HPDE6-E6E7 (cell line): ENCODE data around the gene ABHD4.
A peak's percentile ranks its signal among the peaks of the same experiment; 100 is the strongest.
"Not testable (repeated sequence)": the region's sequence is repeated elsewhere in the genome, so short reads cannot be mapped to it uniquely, and the experiment has no call there.

Source experiments
- DNase-seq: peaks from one replicate; pipeline ENCODE4 v3.0.0; 2011; ENCODE audit warnings: missing footprints; ENCODE audit errors: extremely low spot score

The ABHD4 gene

DNA sequence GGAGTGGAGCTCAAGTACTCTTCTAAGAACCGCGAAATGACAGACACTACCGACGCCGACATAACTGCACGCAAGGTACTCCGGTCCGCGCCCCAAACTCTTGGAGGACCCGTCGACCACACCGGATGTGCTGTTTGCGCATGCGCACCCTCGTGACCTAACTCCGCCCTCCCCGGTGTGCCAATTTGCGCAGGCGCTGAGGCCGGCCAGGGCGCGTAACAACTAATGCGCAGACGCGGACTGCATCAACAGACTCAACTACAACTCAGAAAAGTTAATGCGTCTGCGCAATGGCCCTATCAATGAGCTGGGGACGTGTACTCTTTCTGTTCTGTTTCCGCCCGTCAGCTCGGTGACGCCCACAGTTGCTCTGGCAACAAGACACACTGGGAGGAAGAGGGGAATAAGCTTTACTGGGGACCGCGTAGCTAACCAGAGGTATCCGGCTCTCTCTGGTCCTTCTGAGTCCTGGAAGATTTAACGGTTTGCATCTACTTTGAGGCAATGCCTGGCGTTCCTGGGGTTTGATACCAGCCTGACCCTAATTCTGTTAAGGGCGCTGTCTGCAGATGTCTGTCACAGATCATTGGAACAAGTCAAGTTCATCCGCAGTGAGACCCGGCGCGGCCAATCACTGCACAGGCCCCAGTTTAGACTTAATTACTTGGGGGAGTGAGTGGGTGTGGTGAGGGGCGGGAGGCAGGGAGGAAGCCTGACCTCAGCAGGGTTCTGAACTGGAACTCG is 8.8 kb upstream of the ABHD4 start, which contains the start of gene DAD1:
TSS of gene DAD1 (minus strand) at position 129 of the 744 bp plus-strand sequence. CDS start at position 62, 67 bp downstream.
- peak; percentile 99 for DNase-seq

DNA sequence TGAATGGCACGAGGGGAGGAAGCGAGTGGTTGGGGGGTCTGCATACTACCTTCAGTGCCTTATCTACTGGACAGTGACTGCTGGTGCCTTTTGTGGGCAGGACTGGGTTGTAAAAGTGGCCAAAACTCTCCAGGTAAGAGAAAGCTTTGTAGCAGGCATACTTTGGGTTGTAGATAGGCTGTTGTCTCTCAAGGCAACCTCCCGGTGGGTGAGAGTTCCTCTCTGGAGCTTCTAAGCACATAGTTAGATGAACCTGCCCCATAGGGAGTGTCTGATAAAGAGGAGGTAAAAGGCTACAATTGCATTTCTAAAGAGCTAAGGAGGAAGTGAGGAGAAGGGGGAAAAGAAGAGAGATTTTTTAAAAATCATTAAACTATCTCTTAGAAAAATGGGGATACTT is 4.9 kb upstream of the ABHD4 start:
- DNase-seq, result no peak

DNA sequence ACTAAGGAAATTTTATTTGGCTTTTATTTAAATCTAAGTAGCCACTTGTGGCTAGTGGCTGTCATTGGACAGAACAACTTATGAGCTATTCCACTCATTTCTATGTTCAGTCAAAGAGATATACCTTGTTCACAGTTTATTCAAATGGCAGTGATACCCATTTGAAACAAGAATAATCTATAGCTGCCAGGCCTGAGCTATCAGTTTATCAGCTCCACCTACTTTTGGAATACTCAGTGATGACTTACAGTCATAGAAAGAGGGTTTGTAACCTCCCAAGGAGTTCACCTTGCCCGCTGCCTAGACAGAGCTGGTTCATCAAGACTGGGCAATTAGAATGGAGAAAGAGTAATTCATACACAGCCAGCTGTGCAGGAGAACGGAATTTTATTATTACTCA is 4.5 kb upstream of the ABHD4 start:
- no peak for DNase-seq

DNA sequence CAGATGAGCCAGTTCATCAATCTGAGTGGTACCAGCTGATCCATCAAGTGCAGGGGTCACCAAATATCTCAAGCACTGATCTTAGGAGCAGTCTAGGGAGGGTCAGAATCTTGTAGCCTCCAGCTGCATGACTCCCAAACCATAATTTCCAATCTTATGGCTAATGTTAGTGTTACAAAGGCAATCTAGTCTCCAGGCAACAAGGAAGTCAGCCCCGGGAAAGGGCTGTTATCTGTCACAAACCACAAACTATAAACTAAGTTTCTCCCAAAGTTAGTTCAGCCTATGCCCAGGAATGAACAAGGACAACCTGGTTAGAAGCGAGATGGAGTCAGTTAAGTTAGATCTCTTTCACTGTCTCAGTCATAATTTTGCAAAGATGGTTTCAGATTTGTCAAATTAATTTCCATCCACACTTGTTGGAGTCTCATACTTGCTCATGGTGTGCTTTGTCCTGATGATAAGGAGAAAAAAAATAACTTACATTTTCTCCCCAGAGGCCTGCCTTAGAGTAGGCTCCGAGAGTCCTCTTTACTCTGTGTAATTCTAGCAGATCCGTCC is 3.9 kb upstream of the ABHD4 start:
- DNase-seq, result no peak

DNA sequence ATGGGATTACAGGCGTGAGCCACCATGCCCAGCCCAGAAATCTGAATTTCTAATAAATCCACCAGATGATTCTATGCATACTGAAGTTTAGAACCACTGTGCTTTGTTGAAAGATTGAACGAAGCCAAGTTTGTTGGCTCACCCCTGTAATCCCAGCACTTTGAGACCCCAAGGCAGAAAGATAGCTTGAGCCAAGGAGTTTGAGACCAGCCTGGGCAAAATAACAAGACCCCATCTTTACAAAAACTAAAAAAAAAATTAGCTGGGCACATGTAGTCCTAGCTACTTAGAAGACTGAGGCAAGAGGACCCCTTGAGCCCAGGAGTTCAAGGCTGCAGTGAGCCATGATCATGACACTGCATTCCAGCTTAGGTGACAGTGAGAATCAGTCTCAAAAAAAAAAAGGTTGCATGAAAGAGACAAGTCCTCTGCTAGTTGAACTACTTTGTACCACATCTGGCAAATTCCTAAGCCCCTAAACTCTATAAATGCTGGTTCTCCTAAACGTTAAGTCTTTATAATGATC is 1.7 kb upstream of the ABHD4 start:
- DNase-seq, result no peak

DNA sequence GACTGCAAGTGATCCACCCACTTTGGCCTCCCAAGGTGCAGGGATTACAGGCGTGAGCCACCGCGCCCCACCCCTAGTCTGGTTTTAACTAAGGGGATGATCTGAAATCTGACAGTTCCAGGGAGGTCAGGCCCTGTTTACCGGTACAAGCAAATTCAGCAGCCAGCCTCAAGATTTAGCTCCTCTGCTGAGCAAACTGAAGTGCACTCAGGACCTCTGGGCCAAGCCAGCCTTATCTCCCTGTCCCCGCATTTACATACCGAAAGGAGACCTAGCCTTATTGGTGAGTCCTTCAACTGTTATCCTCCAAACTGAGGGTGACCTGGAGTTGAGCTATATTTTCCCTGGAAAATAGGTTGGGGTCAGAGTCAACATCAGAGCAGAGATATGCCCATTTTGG is 835 bp upstream of the ABHD4 start:
- no peak for DNase-seq

DNA sequence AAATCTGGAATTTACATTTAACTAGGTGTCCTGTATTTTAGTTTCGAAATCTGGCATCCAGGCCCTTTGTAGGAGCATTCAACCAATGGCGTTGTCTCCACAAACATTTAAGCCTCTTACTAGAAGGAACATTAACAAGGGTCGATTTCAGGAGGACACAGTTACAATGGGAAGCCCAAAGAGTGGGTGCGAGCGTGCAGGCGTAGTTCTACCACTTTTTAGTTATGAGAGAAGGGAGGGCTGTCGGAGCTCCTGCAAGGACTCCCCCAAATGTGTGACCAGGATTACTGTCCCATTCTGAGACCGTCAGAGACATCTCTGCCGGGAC is 365 bp upstream of the ABHD4 start:
- no peak for DNase-seq

DNA sequence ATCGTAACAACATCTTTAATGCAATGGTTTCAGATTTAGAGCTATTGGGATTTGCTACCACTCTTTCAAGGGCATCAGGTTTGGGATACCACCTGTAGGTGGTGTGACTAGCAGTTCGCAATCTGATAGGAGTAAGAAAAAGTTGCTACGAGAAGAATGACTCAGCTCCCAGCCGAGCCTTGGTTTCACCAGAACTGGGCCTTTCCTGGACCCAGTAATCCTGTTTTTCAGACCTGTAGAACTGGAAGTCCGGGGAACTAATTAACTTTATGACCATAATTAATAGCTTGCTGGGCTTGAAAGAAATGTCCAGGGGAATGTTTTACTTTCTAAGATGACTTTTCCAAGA is 770 bp downstream of the ABHD4 start:
- peak; percentile 69 for DNase-seq

DNA sequence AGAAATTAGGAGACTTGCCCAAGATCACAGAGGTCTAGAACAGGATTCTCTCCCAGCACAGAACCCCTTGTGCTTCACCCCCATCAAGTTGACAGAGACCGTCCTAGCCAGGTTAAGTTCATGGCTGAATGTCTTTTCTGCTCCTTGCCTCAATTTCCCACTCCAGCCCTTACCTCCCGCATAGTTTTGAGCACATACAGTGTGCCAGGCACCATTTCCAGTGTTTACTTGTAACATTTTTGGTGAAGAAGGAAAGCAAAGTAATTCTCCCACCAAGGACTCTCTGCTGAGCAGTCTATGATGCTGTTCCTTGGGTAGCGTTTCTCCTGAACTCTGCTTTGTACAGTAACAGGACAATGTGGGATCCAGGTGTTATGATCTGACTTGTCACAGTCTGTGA is 1.2 kb downstream of the ABHD4 start:
- no peak for DNase-seq

DNA sequence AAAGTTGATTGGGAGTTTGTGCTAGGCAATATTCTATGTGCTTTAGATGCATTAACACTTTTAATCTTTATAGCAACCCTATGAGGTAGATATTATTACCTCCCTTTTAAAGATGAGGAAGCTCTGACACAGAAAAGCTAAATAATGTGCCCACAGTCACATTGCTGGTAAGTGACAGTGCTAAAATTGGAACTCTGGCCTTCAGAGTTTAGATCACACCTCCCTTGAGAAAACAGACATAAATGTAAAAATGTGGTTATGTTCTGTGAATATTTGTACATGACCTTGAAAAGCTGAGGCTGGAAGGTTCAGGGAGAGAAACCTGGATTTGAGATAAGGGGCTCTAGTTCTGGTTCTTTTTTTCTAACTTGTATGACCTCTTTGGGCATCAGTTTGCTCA is 1.9 kb downstream of the ABHD4 start:
- no peak for DNase-seq

DNA sequence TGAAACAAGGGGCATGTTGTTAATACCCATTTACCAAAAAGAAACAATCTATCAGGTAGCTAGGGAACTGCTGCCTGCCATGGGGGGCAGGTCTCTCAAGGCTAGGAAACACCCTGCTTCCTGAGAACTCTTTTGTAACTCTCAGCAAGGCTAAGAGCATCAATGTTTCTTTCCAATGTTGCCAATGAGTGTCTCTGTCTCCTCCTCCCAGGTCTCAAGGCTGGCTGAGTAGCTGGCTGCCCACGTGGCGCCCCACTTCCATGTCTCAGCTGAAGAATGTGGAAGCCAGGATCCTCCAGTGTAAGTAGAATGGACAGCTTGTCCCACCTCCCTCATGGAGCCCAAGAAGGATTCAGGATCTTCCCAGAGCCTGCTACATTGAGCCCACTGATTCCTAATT is 3.4 kb downstream of the ABHD4 start:
- DNase-seq, result no peak

DNA sequence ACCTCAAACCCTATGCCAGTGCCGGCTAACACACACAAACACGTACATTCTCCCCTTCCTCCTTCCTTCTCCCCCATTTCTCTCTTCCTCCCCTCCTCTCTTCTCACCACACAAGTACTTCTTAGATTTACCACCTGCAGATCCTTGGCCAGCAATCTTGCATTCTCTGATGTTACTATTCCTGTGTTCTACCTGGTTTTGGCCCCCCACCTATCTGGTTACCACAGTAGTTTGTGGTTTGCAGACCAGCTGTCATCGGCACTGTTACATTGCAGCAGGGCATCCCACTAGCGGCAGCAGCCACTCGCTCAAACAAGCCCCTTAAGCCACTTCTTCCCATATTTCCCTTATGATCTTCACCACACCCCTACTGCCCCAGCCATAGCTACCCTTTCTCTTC is 3.9 kb downstream of the ABHD4 start:
- no peak for DNase-seq

DNA sequence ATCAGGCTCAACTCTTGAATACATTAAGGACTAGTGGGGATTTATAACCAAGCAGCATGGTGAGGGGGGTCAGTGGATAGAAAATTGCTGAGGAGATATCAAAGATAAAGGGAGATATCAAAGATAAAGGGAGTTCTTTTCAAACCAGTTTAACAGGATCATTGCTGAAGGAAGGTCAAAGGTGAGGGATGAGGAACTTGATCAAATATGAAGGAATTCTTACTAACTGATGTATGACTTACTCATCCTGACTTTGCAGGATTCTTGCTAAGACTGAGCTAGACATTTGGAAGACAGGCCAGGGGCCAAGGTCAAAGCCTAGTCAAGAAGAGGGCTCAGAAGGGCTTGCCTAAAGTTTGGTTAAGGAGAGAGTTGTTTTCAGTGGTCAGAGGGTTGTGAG is 4.8 kb downstream of the ABHD4 start:
- peak; percentile 53 for DNase-seq

DNA sequence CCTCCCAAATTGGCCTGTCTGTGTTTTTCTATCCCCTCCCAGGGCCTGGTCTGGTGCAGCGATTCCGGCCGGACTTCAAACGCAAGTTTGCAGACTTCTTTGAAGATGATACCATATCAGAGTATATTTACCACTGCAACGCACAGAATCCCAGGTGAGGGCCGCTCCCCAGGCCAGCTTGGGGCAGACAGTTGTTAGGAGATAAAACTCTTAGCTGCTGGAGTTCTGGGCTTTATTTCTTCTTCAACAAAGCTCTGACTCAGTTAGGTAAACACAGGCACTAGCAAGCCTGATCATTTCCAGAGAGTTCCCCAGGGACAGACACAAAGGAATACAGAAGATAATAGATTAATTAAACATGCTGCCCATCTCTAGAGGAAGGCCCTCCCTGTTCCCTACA is 8.3 kb downstream of the ABHD4 start:
- DNase-seq, result no peak

DNA sequence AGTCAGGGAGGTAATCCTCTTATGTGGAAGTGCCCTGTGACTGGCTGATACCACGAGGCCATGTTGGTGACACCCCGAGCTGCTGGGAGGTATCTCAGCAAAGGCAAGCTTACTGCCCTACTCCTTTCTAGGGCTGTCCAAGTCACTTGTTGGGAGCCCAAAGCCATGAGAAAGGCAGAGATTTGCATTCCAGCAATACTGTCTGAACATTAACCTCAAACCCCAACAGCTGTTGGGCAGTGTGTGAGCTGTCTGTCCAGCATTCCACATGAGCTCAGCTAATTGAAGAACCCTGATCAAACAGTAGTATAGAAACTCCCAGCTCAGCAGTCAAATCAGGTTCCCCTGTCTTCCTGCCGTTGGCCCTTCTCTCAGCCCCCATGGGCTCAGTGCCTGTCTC is 9.2 kb downstream of the ABHD4 start:
- no peak for DNase-seq

DNA sequence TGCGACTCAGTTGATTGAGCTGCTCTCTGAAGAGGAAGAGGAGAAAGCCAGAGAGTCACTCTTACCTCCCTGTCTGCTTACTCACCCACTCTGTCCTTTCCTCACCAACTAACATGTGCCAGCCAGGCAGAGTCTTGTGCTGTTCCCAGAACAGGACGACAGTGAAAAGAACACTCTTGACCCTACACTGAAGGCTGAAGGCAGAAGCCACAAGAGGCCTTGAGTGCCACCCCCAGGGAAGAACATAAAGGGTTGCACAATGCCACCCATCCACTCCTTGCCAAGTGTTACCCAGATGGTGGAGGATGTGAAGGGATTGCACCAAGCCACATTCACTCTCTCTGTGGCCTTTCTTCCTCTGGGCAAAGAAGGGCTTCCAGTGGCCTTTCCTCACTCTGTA is 12.8 kb downstream of the ABHD4 start:
- no peak for DNase-seq

DNA sequence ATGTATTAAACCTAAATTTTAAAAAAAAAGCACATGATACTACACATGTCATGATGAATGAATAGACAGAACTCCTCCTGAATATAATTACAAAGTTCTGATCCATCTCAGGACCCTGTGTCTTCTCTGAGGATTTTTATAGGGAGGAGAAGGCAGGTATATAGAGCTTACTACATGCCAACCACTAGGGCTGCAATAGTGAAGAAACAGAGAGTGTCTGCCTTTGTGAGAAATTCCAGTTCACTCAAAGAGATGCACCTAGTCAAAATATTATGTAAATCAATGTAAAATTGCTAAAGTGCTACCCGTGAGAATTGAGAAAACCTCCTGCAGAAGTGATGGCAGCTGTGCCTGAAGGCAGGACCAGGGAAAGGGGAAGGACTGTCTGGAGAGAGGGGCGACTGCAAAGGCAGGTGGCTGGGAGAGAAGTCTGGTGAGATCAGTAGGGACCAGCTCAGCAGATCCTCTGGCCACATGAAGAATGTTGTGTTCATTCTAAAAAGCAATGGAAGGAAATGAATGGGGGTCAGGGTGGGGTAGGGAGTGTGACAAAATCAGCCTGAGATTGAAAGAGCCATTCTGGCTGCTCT is 15.1 kb downstream of the ABHD4 start:
- DNase-seq, result no peak

DNA sequence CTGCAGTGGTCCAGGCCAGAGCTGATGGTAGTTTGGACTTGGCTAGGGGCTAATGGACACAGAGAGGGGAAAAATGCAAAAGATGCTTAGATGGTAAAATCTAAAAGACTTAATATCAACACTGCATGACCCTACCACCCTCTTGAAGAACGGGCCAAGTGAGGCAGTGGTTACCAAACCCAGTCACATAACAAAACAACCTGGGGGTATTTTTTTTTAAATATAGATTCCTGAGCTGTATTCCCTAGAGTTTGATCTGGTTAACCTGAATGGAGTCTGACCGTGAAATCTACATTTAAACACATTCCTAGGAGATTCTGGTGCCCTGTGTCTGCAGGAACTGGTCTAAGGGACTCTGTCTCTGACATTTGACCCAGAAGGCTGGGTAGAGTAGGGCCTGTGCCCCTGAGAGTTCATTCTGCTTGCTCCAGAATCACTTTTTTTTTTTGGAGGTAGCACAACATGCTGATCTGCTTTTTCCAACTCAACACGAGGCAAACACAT is 15.7 kb downstream of the ABHD4 start:
- no peak for DNase-seq

DNA sequence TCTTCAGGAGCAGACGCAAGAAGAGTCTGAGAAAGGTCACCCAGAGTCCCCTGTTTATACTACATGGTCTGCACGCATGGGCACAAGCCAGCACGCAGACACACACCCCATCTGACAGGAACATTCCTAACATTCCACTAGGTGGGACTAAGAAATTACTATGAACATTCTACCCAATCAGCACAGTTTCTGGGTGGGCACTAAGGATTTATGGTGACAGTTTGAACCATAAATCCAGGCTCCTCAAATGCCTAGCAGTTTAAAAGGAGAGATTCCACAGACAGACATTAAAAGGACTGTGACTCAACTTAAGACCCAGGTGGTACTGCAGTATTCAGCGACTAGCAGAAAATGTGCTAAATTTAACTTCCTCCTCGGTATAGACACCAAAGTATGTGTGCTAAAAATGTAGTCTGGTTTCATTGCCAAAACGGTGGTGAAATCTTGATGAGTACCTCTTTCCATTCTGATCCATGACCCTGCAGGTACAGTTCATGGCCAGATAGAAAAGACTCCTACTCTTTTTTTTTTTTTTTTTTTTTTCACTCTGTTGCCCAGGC is 16.2 kb downstream of the ABHD4 start:
- peak; percentile 23 for DNase-seq

DNA sequence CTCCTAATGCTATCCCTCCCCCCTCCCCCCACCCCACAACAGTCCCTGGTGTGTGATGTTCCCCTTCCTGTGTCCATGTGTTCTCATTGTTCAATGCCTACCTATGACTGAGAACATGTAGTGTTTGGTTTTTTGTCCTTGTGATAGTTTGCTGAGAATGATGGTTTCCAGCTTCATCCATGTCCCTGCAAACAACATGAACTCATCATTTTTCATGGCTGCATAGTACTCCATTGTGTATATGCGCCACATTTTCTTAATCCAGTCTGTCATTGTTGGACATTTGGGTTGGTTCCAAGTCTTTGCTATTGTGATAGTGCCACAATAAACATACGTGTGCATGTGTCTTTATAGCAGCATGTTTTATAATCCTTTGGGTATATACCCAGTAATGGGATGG is 17.7 kb downstream of the ABHD4 start:
- not testable (repeated sequence) for DNase-seq

DNA sequence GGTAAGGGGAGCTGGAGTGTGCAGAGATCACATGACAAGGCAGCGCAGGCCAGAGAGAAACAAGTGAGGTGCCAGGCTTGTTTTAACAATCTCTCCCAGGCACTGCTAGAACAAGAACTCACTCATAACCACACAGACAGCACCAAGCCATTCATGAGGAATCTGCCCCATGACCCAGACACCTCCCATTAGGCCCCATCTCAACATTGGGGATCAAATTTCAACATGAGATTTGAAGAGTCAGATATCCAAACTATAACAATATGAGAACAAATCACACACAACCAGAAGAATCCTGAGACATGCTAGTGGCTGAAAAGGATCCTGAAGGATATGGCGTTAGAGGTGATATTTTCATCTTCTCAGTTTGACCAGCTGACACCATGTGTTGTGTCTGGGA is 24.2 kb downstream of the ABHD4 start:
- no peak for DNase-seq

DNA sequence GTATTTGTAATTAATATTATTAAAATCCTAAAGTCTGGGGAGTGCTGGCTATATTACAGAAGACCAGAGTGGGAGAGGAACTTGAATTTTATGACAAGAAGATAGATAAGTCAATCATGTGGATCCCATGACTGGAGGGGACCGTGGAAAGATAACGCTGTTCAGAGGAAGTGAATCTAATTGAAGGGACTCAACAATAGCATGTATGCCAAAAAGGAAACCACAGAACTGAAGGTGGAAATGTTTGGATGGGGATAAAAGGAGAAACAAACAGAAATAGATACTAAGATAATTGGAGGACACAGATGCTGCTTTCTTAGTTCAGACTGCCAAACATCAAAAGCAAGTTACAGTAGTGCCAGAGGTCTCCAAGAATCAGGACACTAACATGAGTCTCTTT is 24.9 kb downstream of the ABHD4 start:
- no peak for DNase-seq

DNA sequence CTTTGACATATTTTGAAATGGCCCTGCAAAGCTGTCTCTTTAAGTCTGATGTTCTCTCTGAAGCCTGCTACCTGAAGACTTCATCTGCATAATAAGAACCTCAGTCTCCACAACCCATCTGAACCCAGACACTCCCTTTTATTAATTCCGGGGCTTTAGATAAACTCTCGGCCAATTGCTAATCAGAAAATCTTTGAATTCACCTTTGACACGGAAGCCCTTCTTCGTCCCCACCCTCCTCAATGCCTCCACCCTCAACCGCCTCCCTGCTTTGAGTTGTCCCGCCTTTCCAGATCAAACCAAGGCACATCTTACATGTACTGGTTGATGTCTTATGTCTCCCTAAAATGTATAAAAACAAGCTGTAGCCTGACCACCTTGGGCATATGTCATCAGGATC is 28.5 kb downstream of the ABHD4 start:
- no peak for DNase-seq
